Glomerular visceral epithelial cell (primary cell): ENCODE results near the gene TXNIP.

ENCODE experiments used
- DNase-seq: peaks from one replicate; pipeline ENCODE4 v3.0.0-alpha.2; 2016; ENCODE audit errors: extremely low spot score

Gene TXNIP

DNA sequence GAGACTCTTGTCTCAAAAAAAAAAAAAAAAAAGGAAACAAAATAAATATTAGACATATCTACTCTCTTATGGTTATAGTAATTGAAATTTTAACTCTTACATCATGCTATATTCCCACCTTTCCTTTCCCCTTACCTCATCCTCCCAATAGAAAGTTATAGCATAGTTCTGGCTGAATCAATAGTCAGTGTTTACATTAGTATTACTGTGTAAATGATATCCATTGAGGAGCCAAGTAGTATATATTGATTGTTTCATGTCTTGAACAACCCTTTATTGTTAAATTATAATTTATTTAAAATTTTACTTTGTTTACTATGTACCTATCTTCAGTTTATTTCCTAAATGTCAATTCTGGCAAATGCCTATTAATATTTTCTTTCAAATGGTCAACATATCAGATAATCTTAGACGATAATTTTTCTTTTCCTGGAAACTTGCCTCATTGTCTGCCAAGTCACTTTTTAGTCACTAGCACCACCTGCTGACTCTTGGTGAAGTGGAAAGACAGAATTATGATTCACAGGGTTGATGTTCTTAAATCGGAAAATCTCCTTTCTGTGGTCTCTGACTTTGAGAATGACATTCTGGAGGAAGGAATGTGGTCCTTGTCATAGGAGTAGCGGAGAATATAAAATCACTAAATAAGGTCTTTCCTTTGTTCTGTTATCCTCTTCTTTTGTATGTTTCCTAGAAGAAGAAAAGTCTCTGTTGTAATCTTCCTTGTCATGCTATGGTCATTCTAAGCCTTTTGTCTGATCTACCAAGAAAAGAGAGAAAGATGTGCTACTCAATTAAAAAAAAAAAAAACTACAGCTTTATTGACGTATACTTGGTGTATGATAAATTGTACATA, 16.6 kb upstream of the TXNIP start:
- peak; percentile 74 for DNase-seq

DNA sequence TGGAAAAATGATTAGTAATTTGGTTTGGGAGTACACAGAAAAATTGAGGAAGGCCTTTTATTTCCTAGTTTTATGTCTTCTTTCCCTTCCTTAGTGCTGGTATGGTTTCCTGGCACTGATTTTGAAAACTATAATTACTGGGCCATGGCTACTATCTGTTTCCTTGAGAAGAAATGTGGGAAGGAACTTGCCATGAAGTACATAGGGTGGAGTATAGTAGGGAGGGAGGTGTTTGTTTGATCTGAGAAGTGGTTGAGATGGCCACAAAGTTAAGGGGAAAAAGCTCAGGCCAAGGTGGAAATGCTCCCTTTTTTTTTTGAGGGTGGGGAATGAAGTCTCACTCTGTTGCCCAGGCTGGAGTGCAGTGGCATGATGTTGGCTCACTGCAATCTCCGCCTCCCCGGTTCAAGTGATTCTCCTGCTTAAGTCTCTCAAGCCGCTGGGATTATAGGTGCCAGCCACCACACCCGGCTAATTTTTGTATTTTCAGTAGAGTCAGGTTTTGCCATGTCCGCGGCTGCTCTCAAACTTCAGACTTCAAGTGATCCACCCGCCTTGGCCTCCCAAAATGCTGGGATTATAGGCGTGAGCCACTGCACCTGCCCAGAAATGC, 13.9 kb upstream of the TXNIP start:
- DNase-seq = no peak

DNA sequence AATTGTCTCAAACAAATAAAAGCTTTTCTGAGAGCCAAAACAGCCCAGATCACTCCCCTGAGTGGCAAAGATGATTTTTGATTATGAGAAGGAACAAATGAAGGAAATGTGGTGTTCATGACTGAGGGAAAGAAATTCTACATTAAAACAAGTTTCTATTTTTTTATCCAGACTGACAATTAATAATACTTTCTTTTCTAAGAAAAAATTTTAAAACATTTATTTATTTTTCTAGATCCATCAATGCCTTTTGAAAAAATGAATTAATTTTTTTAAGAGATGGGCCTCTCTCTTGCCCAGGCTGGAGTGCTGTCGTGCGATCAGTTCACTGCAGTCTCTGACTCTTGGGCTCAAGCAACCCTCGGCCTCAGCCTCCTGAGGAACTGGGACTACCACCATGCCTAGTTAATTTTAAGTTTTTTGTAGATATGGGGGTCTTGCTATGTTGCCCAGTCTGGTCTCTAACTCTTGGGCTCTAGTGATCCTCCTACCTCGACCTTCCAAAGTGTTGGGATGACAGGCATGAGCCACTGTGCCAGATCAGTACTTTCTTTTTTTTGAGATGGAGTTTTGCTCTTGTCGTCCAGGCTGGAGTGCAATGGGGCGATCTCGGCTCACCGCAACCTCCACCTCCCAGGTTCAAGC, 11.2 kb upstream of the TXNIP start:
- no peak for DNase-seq

- DNase-seq = no peak
These were observed 5.3 kb upstream of the TXNIP start for GRCh38 chr1:146001709-146002108.

GRCh38 chr1:145999321-146000024, 3.1 kb upstream of the TXNIP start:
- DNase-seq = no peak

GRCh38 chr1:145997718-145998023, 1.3 kb upstream of the TXNIP start:
- no peak for DNase-seq

- no peak for DNase-seq
These were observed 788 bp upstream of the TXNIP start for GRCh38 chr1:145997016-145997717.

DNA sequence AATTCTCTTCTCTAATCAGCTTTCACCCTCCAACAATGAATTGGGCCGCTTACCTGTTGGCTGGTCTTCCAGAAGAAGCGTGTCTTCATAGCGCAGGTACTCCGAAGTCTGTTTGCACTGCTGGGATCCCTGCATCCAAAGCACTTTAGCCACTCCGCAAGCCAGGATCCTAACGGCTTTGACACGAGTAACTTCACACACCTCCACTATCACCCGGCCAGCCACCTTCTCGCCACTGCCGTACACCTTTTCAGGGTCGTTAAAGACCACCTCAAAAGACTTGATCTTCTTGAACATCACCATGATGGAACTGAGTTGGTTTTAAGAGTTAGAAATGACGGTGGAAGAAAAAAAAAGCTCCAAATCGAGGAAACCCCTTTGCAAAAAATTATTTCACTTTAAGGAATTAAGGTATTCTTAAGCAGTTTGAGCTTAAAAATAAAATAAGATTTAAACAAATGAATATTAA, 381 bp downstream of the TXNIP start:
- DNase-seq = no peak

GRCh38 chr1:145995148-145995881, 1.1 kb downstream of the TXNIP start:
- no peak for DNase-seq

- DNase-seq = no peak
These were observed 1.8 kb downstream of the TXNIP start for GRCh38 chr1:145994391-145995120.

GRCh38 chr1:145993618-145994390, 2.6 kb downstream of the TXNIP start:
- no peak for DNase-seq

- DNase-seq = no peak
These were observed 3.3 kb downstream of the TXNIP start for GRCh38 chr1:145992958-145993617.

DNA sequence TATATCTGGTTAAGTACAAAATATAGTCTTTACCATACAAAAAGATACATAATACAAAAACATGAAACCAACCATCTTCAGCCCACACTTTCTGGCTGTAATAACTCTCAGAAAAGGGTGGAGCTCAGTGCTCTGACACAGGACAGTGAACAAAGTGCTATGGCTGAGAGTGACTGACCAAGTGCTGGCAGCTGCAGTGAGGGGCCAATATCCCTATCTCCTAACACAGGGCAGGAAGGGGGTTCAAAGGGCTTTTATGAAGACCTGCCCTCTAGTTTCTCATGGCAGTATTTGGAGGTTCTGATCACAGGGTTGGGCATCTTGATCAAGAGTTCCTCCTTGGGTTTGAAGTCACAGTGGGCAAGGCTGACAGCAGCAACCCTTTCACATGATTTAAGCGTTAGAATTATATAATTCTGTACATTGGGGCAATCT, 3.9 kb downstream of the TXNIP start:
- DNase-seq = no peak

- DNase-seq = no peak
These were observed 4.5 kb downstream of the TXNIP start for GRCh38 chr1:145991735-145992412.

DNA sequence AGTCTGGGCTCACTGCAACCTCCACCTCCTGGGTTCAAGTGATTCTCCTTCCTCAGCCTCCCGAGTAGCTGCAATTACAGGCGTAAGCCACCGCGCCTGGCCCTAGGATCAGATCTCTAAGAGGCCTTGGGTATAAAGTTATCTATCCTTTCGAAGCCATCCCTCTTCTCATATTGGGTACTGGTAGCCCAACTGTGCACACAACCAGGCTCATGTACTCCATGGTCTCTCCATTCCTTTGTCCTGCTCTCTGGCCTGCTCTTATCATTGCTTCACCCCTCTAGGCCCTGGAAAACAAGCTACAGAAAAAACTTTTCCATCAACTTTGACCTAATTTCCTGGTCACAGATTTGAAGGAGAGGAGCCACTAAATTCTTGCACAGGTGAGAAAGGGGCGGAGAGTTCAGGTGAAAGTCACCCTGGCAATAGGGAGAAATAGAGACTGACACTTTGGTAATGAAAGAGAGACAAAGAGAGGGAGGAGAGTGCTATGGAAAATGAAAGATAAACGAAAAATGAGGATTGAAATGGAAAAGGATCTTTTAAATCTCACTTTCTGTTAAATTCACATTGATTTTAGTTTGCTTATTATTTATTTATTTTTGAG, 6.0 kb downstream of the TXNIP start:
- no peak for DNase-seq

- no peak for DNase-seq
These were observed 7.6 kb downstream of the TXNIP start for GRCh38 chr1:145988773-145989172.

DNA sequence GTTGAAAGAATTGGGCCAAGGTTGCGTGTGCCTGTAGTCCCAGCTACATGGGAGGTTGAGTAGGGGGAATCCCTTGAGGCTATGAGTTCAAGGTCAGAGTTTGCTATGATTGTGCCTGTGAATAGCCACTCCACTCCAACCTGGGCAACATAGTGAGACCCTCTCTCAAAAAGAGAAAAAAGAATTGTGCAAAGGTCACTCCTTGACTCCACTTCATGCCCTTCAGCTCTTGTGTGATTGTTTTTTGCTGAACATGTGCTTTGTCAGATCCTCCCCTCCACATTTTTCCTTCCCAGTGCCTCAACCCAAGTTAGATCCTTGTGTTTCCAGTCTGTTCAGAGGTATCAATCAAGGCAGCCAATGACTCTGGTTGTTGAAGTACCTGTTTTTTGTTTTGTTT, 8.5 kb downstream of the TXNIP start:
- DNase-seq = no peak

GRCh38 chr1:145986551-145986950, 9.8 kb downstream of the TXNIP start:
- DNase-seq = no peak
